Pancreas (tissue), 10 donors: ENCODE measurements around the gene NDC1. TPM values are rescaled to one million over a fixed set of nuclear protein-coding genes. Genes with fewer than 3 reads are reported as not detected.

Experiments used
- ATAC-seq, 4 donors: fragments of 200-7000 bp; cut with Tn5 transposase; one replicate each; pipeline versions ENCODE4 v1.8.0 to v1.9.1; 2020; ENCODE audit warnings: mild to moderate bottlenecking in 4 of 4, moderate library complexity in 4 of 4
- DNase-seq, 6 donors: peaks; one replicate each; pipeline ENCODE4 v3.0.0-alpha.2; 2020
- FAIRE-seq: peaks from 2 replicates; lab custom pipeline; 2012; peaks lifted over from hg19 to GRCh38; lab: Jason Lieb, UNC
- H3K27ac ChIP-seq, 4 donors: fragments of 200-600 bp; sonication (generic); 1 replicate in 3 of 4; 2 replicates in 1 of 4; pipeline versions ENCODE4 v1.5.0 to v1.8.0; 2020
- H3K27me3 ChIP-seq, 4 donors: fragments of 200-600 bp; one replicate each; pipeline ENCODE4 v1.8.0; 2021
- H3K36me3 ChIP-seq, 3 donors: fragments of 200-600 bp; sonication (generic) in 1 of 3; one replicate each; pipeline versions ENCODE4 v1.5.0 to v1.8.0; 2020 to 2021
- H3K4me1 ChIP-seq, 3 donors: fragments of 200-600 bp; one replicate each; pipeline ENCODE4 v1.8.0; 2021
- H3K4me3 ChIP-seq, 4 donors: fragments of 200-600 bp; sonication (generic) in 2 of 4; one replicate each; pipeline versions ENCODE4 v1.5.0 to v1.8.0; 2020 to 2021
- H3K9me3 ChIP-seq, 4 donors: fragments of 200-600 bp; one replicate each; pipeline ENCODE4 v1.8.0; 2021
- CTCF ChIP-seq, 4 donors: fragments of 200-600 bp; sonication (generic) in 3 of 4; IDR thresholded peaks; one replicate each; pipeline versions ENCODE4 v1.5.0 to v1.8.0; 2021; ENCODE audit warnings: antibody characterized with exemption in 4 of 4
- WGBS, 2 donors: extraction: QIAGEN DNeasy Blood & Tissue Kit; methylation state at CpG; one replicate each; pipeline ENCODE4 v1.1.7; 2013; 5-methylcytosine and 5-hydroxymethylcytosine counted together
- intact Hi-C, 3 donors: fragments of 100-400 bp; cut with DNase I; formaldehyde crosslinking; loops; one replicate each; pipeline versions ENCODE4 v1.11.1 to v1.14.2; 2022
- polyA plus RNA-seq, 2 donors: library from polyadenylated mRNA; stranded (reverse); fragments of 200-250 nt; gene quantifications; one replicate each; pipeline ENCODE4 v1.2.3, GENCODE V29; 2013
- total RNA-seq, 6 donors: library from RNA; stranded (reverse); fragmentation: NEBNext Ultra II Directional in 4 of 6; extraction: Animal tissue kit (Norgen Biotek cat#: 25700) in 4 of 6; gene quantifications; one replicate each; pipeline versions ENCODE4 v1.2.1 to v1.2.4, GENCODE V29; 2021 to 2023
- donor health status: healthy with polysubstance abuse.
- donor health status: DM: no; HTN: no; CAD: no; lungs with moderate emphysema.
- donor health status: DM: no; HTN: no; CAD: no.
- donor health status: control.
- donor health status: control.
- donor health status: Bipolar disorder and iron deficiency.
- donor health status: DM: yes; HTN: yes; CAD: no.
- donor health status: DM: no; HTN: no; CAD: no.
- donor health status: DM: no; HTN: no; CAD: no.
- donor health status: DM: yes; HTN: yes; CAD: no.

Gene NDC1
- total and polyA plus RNA-seq, 8 donors = 1.6 to 7.4 (median 4.7) TPM

- Histone ChIP-seq H3K27ac (no peak overlapping the region), H3K36me3 (peaks cover 0 to 8% (median 0%) of the 10 kb centered on the region in 3 donors), H3K27me3 (no peaks in the 10 kb centered on the region), H3K4me1 (no peaks in the 10 kb centered on the region), H3K4me3 (no peak overlapping the region), H3K9me3 (no peaks in the 10 kb centered on the region)
- TF ChIP-seq CTCF (IDR thresholded peaks at IDR 0.05) = no peak
- DNase-seq (no peak), ATAC-seq (no peak), FAIRE-seq (no peak)
- intact Hi-C loops = no loop called here
- WGBS, 2 donors = 51 to 59% methylated on average over 1 of the region's 1 CpG
Observed at GRCh38 chr1:53799141-53799540, 39.0 kb downstream of the NDC1 start.

GRCh38 chr1:53792806-53793205, 45.3 kb downstream of the NDC1 start:
- no peaks in the 10 kb centered on the region for H3K36me3 ChIP-seq
- H3K27me3 ChIP-seq = no peaks in the 10 kb centered on the region
- intact Hi-C loops = no loop called here
- H3K4me3 ChIP-seq = no peak overlapping the region
- no peak for TF ChIP-seq CTCF (IDR thresholded peaks at IDR 0.05)
- no peak for FAIRE-seq
- H3K9me3 ChIP-seq = no peaks in the 10 kb centered on the region
- no peak overlapping the region for H3K27ac ChIP-seq
- 92% methylated on average over 4 of the region's 4 CpGs for WGBS, 2 donors
- no peaks in the 10 kb centered on the region for H3K4me1 ChIP-seq
- no peak for ATAC-seq
- DNase-seq = no peak

GRCh38 chr1:53787655-53788054, 50.4 kb downstream of the NDC1 start:
- Histone ChIP-seq H3K27me3 (no peaks in the 10 kb centered on the region), H3K27ac (no peak overlapping the region), H3K4me3 (no peak overlapping the region), H3K36me3 (no peaks in the 10 kb centered on the region), H3K9me3 (no peaks in the 10 kb centered on the region), H3K4me1 (no peaks in the 10 kb centered on the region)
- 96 to 97% methylated on average over 3 of the region's 3 CpGs for WGBS, 2 donors
- DNase-seq (no peak), ATAC-seq (no peak), FAIRE-seq (no peak)
- intact Hi-C loops = no loop called here
- TF ChIP-seq CTCF (IDR thresholded peaks at IDR 0.05) = no peak

GRCh38 chr1:53783056-53783455, 55.0 kb downstream of the NDC1 start:
- intact Hi-C loops = no loop called here
- no peak overlapping the region for H3K27ac ChIP-seq
- H3K27me3 ChIP-seq = no peaks in the 10 kb centered on the region
- peaks cover 0 to 4% (median 0%) of the 10 kb centered on the region in 3 donors for H3K36me3 ChIP-seq
- DNase-seq (no peak), ATAC-seq (no peak), FAIRE-seq (no peak)
- TF ChIP-seq CTCF (IDR thresholded peaks at IDR 0.05) = no peak
- H3K9me3 ChIP-seq = no peaks in the 10 kb centered on the region
- WGBS, 2 donors = 95 to 96% methylated on average over 1 of the region's 1 CpG
- no peaks in the 10 kb centered on the region for H3K4me1 ChIP-seq
- no peak overlapping the region for H3K4me3 ChIP-seq

GRCh38 chr1:53781654-53782053, 56.4 kb downstream of the NDC1 start:
- FAIRE-seq (no peak), DNase-seq (no peak), ATAC-seq (no peak)
- Histone ChIP-seq H3K4me1 (no peaks in the 10 kb centered on the region), H3K4me3 (no peak overlapping the region), H3K36me3 (peaks cover 0 to 4% (median 0%) of the 10 kb centered on the region in 3 donors), H3K27me3 (no peaks in the 10 kb centered on the region), H3K27ac (no peak overlapping the region), H3K9me3 (no peaks in the 10 kb centered on the region)
- 95% methylated on average over 3 of the region's 3 CpGs for WGBS, 2 donors
- TF ChIP-seq CTCF (IDR thresholded peaks at IDR 0.05) = no peak
- intact Hi-C loops = no loop called here
